ENCODE results near the gene HP1BP3. TPM values are rescaled to one million over a fixed set of nuclear protein-coding genes. Genes with fewer than 3 reads are reported as not detected.

Gene HP1BP3
- total and polyA plus RNA-seq, 2 of the 4 experiments (the other 2 are of a cell fraction) = 88.4 to 151 TPM

DNA sequence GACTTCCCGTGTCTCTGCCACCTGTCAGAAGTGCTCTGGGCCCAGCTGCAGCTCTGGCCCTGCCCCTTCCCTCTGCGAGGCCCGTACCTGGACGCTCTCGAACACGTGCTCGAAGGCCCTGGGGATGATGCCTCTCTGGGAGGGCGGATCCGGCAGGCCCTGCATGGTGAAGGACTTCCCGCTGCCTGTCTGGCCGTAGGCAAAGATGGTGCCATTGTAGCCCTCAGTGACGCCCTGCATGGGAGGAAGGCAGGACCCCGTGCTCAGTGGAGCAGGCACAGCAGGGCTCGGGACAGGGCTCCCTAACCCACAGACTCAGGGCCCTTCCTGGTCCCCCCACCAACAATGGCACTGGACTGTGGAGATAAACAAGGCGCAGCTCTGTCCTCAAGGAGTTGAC lies 71.7 kb downstream of the HP1BP3 start:
- CTCF ChIA-PET = no interaction called here
- POLR2A ChIA-PET (ENCODE audit: unreplicated experiment) = no interaction called here

More for the DNA sequence above, 71.7 kb downstream of the HP1BP3 start:
- Histone ChIP-seq H3K4me3 (ENCODE audit: insufficient read depth, low read depth, low read length) (no peak overlapping the region), H2AK9ac (replicated peaks; ENCODE audit: low read depth, low read length, poor library complexity) (no peak overlapping the region), H3K9me1 (ENCODE audit: insufficient read depth, low read length) (peaks cover 8% of the 10 kb centered on the region; the same call in 1 of the 2 replicates), H3K9ac (ENCODE audit: low read depth, low read length) (no peak overlapping the region), H3K79me1 (ENCODE audit: low read depth in 1 of 2, low read length in 2 of 2) (no peaks in the 10 kb centered on the region), H2BK20ac (ENCODE audit: low read depth, low read length) (no peak overlapping the region), H3K36me3 (ENCODE audit: control insufficient read depth, insufficient read depth, low read length) (no peaks in the 10 kb centered on the region), H4K8ac (ENCODE audit: low read depth in 2 of 2, low read length in 2 of 2) (no peak overlapping the region), H2BK15ac (ENCODE audit: low read depth, low read length) (no peak overlapping the region), H2AK5ac (ENCODE audit: low read depth, low read length) (no peak overlapping the region), H3K18ac (ENCODE audit: low read depth, low read length) (no peak overlapping the region), H4K20me1 (ENCODE audit: insufficient read depth, low read length) (no peaks in the 10 kb centered on the region), H4K91ac (ENCODE audit: insufficient read depth, low read depth, low read length) (no peak overlapping the region), H3K14ac (replicated peaks; ENCODE audit: low read depth, low read length) (no peak overlapping the region), H3K4ac (ENCODE audit: low read depth, low read length) (no peak overlapping the region), H4K5ac (ENCODE audit: low read depth, low read length) (no peak overlapping the region), H2BK120ac (ENCODE audit: low read depth, low read length) (no peak overlapping the region), H2BK5ac (ENCODE audit: low read depth, low read length, poor library complexity, severe bottlenecking) (no peak overlapping the region), H3K9me3 (ENCODE audit: control insufficient read depth, insufficient read depth, low read length) (no peaks in the 10 kb centered on the region), H3K4me2 (ENCODE audit: low read depth, low read length) (no peak overlapping the region), H3K27me3 (ENCODE audit: control insufficient read depth, insufficient read depth, low read length) (no peaks in the 10 kb centered on the region), H3K4me1 (ENCODE audit: control insufficient read depth, insufficient read depth, low read length) (peaks cover 2% of the 10 kb centered on the region; the same call in 1 of the 2 replicates), H3K23ac (ENCODE audit: low read depth, low read length) (no peak overlapping the region), H3K56ac (ENCODE audit: extremely low read depth, insufficient read depth, low read length) (no peak overlapping the region), H2AFZ (replicated peaks; ENCODE audit: low read length, poor library complexity) (no peak overlapping the region), H3K27ac (ENCODE audit: insufficient read depth, low read length) (no peak overlapping the region)
- in situ Hi-C loops (cut with MboI; ENCODE audit: low sequenced_read_pairs) = no loop called here
- 67% methylated on average over 1 of the region's 15 CpGs; no CpG with 5 or more reads in 1 of the 2 experiments for WGBS, 2 experiments (ENCODE audit: extremely low coverage in 2 of 2, insufficient read length in 1 of 2)
- dilution Hi-C loops (cut with HindIII; ENCODE audit: low sequenced_read_pairs, unreplicated experiment) = no loop called here
- DNase-seq (no peak), ATAC-seq (ENCODE audit: low read depth) (no peak)
- no peak for TF ChIP-seq MXI1 (IDR thresholded peaks at IDR 0.05; ENCODE audit: borderline replicate concordance, low read depth, low read length)
- TF ChIP-seq, protein P1, sequence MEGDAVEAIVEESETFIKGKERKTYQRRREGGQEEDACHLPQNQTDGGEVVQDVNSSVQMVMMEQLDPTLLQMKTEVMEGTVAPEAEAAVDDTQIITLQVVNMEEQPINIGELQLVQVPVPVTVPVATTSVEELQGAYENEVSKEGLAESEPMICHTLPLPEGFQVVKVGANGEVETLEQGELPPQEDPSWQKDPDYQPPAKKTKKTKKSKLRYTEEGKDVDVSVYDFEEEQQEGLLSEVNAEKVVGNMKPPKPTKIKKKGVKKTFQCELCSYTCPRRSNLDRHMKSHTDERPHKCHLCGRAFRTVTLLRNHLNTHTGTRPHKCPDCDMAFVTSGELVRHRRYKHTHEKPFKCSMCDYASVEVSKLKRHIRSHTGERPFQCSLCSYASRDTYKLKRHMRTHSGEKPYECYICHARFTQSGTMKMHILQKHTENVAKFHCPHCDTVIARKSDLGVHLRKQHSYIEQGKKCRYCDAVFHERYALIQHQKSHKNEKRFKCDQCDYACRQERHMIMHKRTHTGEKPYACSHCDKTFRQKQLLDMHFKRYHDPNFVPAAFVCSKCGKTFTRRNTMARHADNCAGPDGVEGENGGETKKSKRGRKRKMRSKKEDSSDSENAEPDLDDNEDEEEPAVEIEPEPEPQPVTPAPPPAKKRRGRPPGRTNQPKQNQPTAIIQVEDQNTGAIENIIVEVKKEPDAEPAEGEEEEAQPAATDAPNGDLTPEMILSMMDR (conservative IDR thresholded peaks at IDR 0.05; ENCODE audit: low read depth, low read length) = no peak
- TF ChIP-seq RCOR1 (IDR thresholded peaks at IDR 0.05; ENCODE audit: insufficient replicate concordance, low read length) = no peak
- TF ChIP-seq BHLHE40 (IDR thresholded peaks at IDR 0.05; ENCODE audit: low read depth, low read length) = no peak
- no peak for TF ChIP-seq SMC3 (IDR thresholded peaks at IDR 0.05; ENCODE audit: low read depth, low read length)
- no peak for TF ChIP-seq POLR2A (IDR thresholded peaks at IDR 0.05; ENCODE audit: low read depth, low read length)
- TF ChIP-seq RAD21 (IDR thresholded peaks at IDR 0.05; ENCODE audit: low read length) = no peak
- no peak for TF ChIP-seq FOS (IDR thresholded peaks at IDR 0.05; ENCODE audit: low read depth, low read length)
- TF ChIP-seq, protein P2, sequence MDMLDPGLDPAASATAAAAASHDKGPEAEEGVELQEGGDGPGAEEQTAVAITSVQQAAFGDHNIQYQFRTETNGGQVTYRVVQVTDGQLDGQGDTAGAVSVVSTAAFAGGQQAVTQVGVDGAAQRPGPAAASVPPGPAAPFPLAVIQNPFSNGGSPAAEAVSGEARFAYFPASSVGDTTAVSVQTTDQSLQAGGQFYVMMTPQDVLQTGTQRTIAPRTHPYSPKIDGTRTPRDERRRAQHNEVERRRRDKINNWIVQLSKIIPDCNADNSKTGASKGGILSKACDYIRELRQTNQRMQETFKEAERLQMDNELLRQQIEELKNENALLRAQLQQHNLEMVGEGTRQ (IDR thresholded peaks at IDR 0.05; ENCODE audit: low read depth, low read length) = no peak
- no peak for TF ChIP-seq CEBPB (IDR thresholded peaks at IDR 0.05; ENCODE audit: low read depth, low read length)
- TF ChIP-seq MAFK (IDR thresholded peaks at IDR 0.05; ENCODE audit: low read depth, low read length) = no peak
- TF ChIP-seq RFX5 (IDR thresholded peaks at IDR 0.05; ENCODE audit: low read depth, low read length) = no peak
- TF ChIP-seq CHD1 (IDR thresholded peaks at IDR 0.05; ENCODE audit: low read depth, low read length) = no peak
- TF ChIP-seq NFE2L2 (IDR thresholded peaks at IDR 0.05; ENCODE audit: low read depth, low read length) = no peak
- no peak for TF ChIP-seq MAZ (IDR thresholded peaks at IDR 0.05; ENCODE audit: borderline replicate concordance, low read depth, low read length)
- TF ChIP-seq, protein P3, sequence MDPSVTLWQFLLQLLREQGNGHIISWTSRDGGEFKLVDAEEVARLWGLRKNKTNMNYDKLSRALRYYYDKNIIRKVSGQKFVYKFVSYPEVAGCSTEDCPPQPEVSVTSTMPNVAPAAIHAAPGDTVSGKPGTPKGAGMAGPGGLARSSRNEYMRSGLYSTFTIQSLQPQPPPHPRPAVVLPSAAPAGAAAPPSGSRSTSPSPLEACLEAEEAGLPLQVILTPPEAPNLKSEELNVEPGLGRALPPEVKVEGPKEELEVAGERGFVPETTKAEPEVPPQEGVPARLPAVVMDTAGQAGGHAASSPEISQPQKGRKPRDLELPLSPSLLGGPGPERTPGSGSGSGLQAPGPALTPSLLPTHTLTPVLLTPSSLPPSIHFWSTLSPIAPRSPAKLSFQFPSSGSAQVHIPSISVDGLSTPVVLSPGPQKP (IDR thresholded peaks at IDR 0.05; ENCODE audit: borderline replicate concordance, low read depth, low read length) = no peak
- intact Hi-C loops (cut with micrococcal nuclease) = no loop called here
- BruUV-seq (replicated peaks) = no TSS peak
